Ishikawa (cell line): Measurements from ENCODE around the gene EXOC3L2.

Source experiments
- CEBPB ChIP-seq: IDR thresholded peaks from 2 replicates; pipeline ENCODE4 v1.6.1; 2012
- CREB1 ChIP-seq: IDR thresholded peaks from 2 replicates; pipeline ENCODE4 v1.6.1; 2012; ENCODE audit warnings: low read depth
- EGR1 ChIP-seq: IDR thresholded peaks from 2 replicates; pipeline ENCODE4 v1.6.1; 2012
- EP300 ChIP-seq: IDR thresholded peaks from 2 replicates; pipeline ENCODE4 v1.6.1; 2012; ENCODE audit warnings: borderline replicate concordance
- FOXM1 ChIP-seq: IDR thresholded peaks from 2 replicates; pipeline ENCODE4 v1.6.1; 2012; ENCODE audit warnings: low read depth, borderline replicate concordance
- NFIC ChIP-seq: IDR thresholded peaks from 2 replicates; pipeline ENCODE4 v1.6.1; 2012
- RAD21 ChIP-seq: IDR thresholded peaks from 2 replicates; pipeline ENCODE4 v1.6.1; 2012; ENCODE audit warnings: low read depth
- TAF1 ChIP-seq: IDR thresholded peaks from 2 replicates; pipeline ENCODE4 v1.6.1; 2012; ENCODE audit warnings: low read depth, mild to moderate bottlenecking
- TCF12 ChIP-seq: IDR thresholded peaks from 2 replicates; pipeline ENCODE4 v1.6.1; 2012; ENCODE audit warnings: low read depth
- TEAD4 ChIP-seq: IDR thresholded peaks from 2 replicates; pipeline ENCODE4 v1.6.1; 2012
- YY1 ChIP-seq: IDR thresholded peaks from 2 replicates; pipeline ENCODE4 v1.6.1; 2012; ENCODE audit warnings: low read depth
- ZBTB7A ChIP-seq: IDR thresholded peaks from 2 replicates; pipeline ENCODE4 v1.6.1; 2012; ENCODE audit warnings: low read depth
- TF ChIP-seq, protein P1 (sequence below): IDR thresholded peaks from 2 replicates; pipeline ENCODE4 v1.6.1; 2012; ENCODE audit warnings: low read depth, mild to moderate bottlenecking
- TF ChIP-seq, protein P2 (sequence below): IDR thresholded peaks from 2 replicates; pipeline ENCODE4 v1.6.1; 2012
- TF ChIP-seq, protein P3 (sequence below): IDR thresholded peaks from 2 replicates; pipeline ENCODE4 v1.6.1; 2012

The EXOC3L2 gene

DNA sequence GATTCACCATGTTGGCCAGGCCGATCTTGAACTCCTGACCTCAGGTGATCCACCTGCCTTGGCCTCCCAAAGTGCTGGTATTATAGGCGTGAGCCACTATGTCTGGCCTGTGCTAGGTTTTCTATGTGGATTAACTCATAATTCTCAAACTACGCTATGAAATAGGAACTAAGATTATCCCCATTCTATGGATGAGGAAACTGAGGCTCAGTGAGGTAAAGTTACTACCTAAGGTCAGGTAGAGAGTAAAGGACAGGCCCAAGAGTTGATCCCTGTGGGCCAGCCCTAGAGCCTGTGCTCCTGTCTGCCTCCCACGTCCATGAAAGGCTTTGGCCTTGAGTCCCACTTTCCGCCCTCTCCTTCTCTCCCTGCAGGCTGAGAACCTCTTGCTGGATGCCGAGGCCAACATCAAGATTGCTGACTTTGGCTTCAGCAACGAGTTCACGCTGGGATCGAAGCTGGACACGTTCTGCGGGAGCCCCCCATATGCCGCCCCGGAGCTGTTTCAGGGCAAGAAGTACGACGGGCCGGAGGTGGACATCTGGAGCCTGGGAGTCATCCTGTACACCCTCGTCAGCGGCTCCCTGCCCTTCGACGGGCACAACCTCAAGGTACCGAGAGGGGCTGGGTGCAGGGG lies 26.0 kb upstream of the EXOC3L2 start:
- TF ChIP-seq RAD21 (no peak), TEAD4 (no peak)

DNA sequence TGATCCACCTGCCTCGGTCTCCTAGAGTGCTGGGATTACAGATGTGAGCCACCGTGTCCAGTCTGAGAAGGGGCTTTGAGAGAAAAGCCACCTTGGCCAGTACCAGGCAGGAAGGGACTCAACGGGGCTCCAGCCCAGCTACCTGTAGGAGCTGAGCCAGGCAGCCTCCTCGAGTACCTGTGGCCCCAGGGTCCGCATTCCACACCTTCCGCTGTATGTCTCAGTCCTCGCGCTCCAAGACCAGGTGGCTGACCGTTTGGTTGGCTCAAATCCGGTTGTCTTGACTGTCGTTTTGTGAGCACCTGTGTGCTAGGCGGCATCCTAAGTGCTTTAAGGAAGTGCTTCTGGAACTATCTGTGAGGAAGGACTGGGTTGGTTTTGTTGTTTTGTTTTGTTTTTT lies 22.1 kb upstream of the EXOC3L2 start:
- TF ChIP-seq, protein P1, sequence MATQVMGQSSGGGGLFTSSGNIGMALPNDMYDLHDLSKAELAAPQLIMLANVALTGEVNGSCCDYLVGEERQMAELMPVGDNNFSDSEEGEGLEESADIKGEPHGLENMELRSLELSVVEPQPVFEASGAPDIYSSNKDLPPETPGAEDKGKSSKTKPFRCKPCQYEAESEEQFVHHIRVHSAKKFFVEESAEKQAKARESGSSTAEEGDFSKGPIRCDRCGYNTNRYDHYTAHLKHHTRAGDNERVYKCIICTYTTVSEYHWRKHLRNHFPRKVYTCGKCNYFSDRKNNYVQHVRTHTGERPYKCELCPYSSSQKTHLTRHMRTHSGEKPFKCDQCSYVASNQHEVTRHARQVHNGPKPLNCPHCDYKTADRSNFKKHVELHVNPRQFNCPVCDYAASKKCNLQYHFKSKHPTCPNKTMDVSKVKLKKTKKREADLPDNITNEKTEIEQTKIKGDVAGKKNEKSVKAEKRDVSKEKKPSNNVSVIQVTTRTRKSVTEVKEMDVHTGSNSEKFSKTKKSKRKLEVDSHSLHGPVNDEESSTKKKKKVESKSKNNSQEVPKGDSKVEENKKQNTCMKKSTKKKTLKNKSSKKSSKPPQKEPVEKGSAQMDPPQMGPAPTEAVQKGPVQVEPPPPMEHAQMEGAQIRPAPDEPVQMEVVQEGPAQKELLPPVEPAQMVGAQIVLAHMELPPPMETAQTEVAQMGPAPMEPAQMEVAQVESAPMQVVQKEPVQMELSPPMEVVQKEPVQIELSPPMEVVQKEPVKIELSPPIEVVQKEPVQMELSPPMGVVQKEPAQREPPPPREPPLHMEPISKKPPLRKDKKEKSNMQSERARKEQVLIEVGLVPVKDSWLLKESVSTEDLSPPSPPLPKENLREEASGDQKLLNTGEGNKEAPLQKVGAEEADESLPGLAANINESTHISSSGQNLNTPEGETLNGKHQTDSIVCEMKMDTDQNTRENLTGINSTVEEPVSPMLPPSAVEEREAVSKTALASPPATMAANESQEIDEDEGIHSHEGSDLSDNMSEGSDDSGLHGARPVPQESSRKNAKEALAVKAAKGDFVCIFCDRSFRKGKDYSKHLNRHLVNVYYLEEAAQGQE, result no peak
- TF ChIP-seq CEBPB (no peak), ZBTB7A (no peak), EGR1 (no peak), TCF12 (no peak), NFIC (no peak), EP300 (no peak), FOXM1 (no peak), YY1 (no peak), TAF1 (no peak), TEAD4 (no peak), RAD21 (no peak), CREB1 (no peak)
- TF ChIP-seq, protein P2, sequence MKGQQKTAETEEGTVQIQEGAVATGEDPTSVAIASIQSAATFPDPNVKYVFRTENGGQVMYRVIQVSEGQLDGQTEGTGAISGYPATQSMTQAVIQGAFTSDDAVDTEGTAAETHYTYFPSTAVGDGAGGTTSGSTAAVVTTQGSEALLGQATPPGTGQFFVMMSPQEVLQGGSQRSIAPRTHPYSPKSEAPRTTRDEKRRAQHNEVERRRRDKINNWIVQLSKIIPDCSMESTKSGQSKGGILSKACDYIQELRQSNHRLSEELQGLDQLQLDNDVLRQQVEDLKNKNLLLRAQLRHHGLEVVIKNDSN, result no peak
- TF ChIP-seq, protein P3, sequence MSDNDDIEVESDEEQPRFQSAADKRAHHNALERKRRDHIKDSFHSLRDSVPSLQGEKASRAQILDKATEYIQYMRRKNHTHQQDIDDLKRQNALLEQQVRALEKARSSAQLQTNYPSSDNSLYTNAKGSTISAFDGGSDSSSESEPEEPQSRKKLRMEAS, result no peak

DNA sequence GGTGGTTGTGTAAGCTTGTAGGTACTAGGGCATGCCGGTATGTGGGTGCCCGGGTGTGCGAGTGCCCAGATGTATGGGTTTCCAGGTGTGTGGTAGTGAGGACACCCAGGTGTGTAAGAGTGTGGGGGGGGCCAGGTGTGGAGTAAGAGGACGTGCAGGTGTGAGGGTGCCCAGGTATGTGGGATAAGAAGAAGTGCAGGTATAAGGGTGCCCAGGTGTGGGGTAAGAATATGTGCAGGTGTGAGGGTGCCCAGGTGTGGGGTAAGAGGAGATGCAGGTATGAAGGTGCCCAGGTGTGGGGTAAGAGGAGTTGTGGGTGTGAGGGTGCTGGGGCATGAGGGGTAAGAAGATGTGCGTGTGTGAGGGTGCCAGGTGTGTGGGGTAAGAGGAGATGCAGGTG lies 20.2 kb upstream of the EXOC3L2 start:
- TF ChIP-seq CEBPB (no peak), EP300 (no peak), TCF12 (no peak), EGR1 (no peak), TEAD4 (no peak), YY1 (no peak)
- TF ChIP-seq, protein P3, result no peak
- TF ChIP-seq, protein P1, result no peak
- TF ChIP-seq, protein P2, result no peak

DNA sequence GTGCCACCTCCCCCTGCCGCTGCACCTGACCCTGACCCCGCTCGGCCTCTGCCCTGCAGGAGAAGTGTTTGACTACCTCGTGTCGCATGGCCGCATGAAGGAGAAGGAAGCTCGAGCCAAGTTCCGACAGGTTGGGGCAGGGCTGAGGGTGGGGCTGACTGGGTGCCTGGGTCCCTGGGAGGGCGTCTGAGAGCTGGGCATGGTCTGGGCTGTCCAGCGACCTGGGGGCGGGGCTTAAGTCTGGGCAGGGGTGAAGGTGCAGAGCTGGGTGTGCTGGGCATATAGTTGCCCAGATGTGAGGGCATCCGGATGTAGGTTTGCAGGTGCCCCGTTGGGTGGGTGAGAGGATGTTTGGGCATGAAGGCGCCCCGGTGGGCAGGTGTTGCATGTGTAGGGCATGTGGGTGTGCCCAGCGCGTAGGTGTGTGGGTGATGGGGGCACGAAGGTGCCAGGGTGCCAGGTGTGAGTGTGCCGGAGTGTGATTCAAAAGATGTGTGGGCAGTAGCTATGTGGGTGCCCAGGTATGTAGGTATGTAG lies 19.6 kb upstream of the EXOC3L2 start:
- TF ChIP-seq NFIC (no peak), TCF12 (no peak), TAF1 (no peak), TEAD4 (no peak), ZBTB7A (no peak), CEBPB (no peak), EGR1 (no peak), FOXM1 (no peak), EP300 (no peak), CREB1 (no peak), YY1 (no peak), RAD21 (no peak)
- TF ChIP-seq, protein P1, result no peak
- TF ChIP-seq, protein P2, result no peak
- TF ChIP-seq, protein P3, result no peak
